ENCODE results near the gene COPG2.
A peak's percentile ranks its signal among the peaks of the same experiment; 100 is the strongest.
"Not testable (repeated sequence)": the region's sequence is repeated elsewhere in the genome, so short reads cannot be mapped to it uniquely, and the experiment has no call there.

Gene COPG2

GRCh38 chr7:130695840-130696239 lies 27.3 kb upstream of the COPG2 start:
- Histone ChIP-seq H3K4me1 (ENCODE audit: insufficient read depth, poor library complexity, severe bottlenecking) (no peaks in the 10 kb centered on the region), H3K9me3 (ENCODE audit: severe bottlenecking) (peaks cover 4% of the 10 kb centered on the region), H3K36me3 (ENCODE audit: low read depth) (no peaks in the 10 kb centered on the region), H3K27me3 (ENCODE audit: insufficient read depth, poor library complexity, severe bottlenecking) (no peaks in the 10 kb centered on the region), H3K27ac (ENCODE audit: poor library complexity, severe bottlenecking) (no peak overlapping the region), H3K4me3 (ENCODE audit: severe bottlenecking) (no peak overlapping the region)
- 0 out of 3 replicates have a peak, but pooled peaks have one; percentile 31 for ATAC-seq (ENCODE audit: low read depth)
- DNase-seq (ENCODE audit: low spot score): no peak
- peak; percentile 79 for TF ChIP-seq CTCF (IDR thresholded peaks at IDR 0.05; ENCODE audit: poor library complexity, severe bottlenecking)

- ATAC-seq (ENCODE audit: low read depth); DNase-seq (ENCODE audit: low spot score): not testable (repeated sequence)
Observed at GRCh38 chr7:130692396-130692795, 23.8 kb upstream of the COPG2 start.

GRCh38 chr7:130689683-130690082 lies 21.1 kb upstream of the COPG2 start:
- H3K27ac ChIP-seq (ENCODE audit: poor library complexity, severe bottlenecking): no peak overlapping the region
- no peak for DNase-seq (ENCODE audit: low spot score)
- H3K4me3 ChIP-seq (ENCODE audit: severe bottlenecking): no peak overlapping the region
- no peak for ATAC-seq (ENCODE audit: low read depth)
- no peaks in the 10 kb centered on the region for H3K36me3 ChIP-seq (ENCODE audit: low read depth)
- H3K9me3 ChIP-seq (ENCODE audit: severe bottlenecking): peaks cover 4% of the 10 kb centered on the region
- H3K27me3 ChIP-seq (ENCODE audit: insufficient read depth, poor library complexity, severe bottlenecking): no peaks in the 10 kb centered on the region
- no peaks in the 10 kb centered on the region for H3K4me1 ChIP-seq (ENCODE audit: insufficient read depth, poor library complexity, severe bottlenecking)
- no peak for TF ChIP-seq CTCF (IDR thresholded peaks at IDR 0.05; ENCODE audit: poor library complexity, severe bottlenecking)

More at GRCh38 chr7:130692396-130692795, 23.8 kb upstream of the COPG2 start:
- not testable (repeated sequence) for H3K36me3 ChIP-seq (ENCODE audit: low read depth); H3K27me3 ChIP-seq (ENCODE audit: insufficient read depth, poor library complexity, severe bottlenecking); H3K4me1 ChIP-seq (ENCODE audit: insufficient read depth, poor library complexity, severe bottlenecking); H3K4me3 ChIP-seq (ENCODE audit: severe bottlenecking); H3K27ac ChIP-seq (ENCODE audit: poor library complexity, severe bottlenecking); H3K9me3 ChIP-seq (ENCODE audit: severe bottlenecking)

GRCh38 chr7:130683026-130683425 lies 14.5 kb upstream of the COPG2 start:
- Histone ChIP-seq H3K4me1 (ENCODE audit: insufficient read depth, poor library complexity, severe bottlenecking) (no peaks in the 10 kb centered on the region), H3K9me3 (ENCODE audit: severe bottlenecking) (no peaks in the 10 kb centered on the region), H3K4me3 (ENCODE audit: severe bottlenecking) (no peak overlapping the region), H3K27ac (ENCODE audit: poor library complexity, severe bottlenecking) (no peak overlapping the region), H3K36me3 (ENCODE audit: low read depth) (no peaks in the 10 kb centered on the region), H3K27me3 (ENCODE audit: insufficient read depth, poor library complexity, severe bottlenecking) (no peaks in the 10 kb centered on the region)
- no peak for TF ChIP-seq CTCF (IDR thresholded peaks at IDR 0.05; ENCODE audit: poor library complexity, severe bottlenecking)
- DNase-seq (ENCODE audit: low spot score): no peak
- ATAC-seq (ENCODE audit: low read depth): no peak

GRCh38 chr7:130674456-130674855 lies 5.9 kb upstream of the COPG2 start:
- H3K9me3 ChIP-seq (ENCODE audit: severe bottlenecking): no peaks in the 10 kb centered on the region
- ATAC-seq (ENCODE audit: low read depth): no peak

More at GRCh38 chr7:130674456-130674855, 5.9 kb upstream of the COPG2 start:
- Histone ChIP-seq H3K27ac (ENCODE audit: poor library complexity, severe bottlenecking) (no peak overlapping the region), H3K4me1 (ENCODE audit: insufficient read depth, poor library complexity, severe bottlenecking) (no peaks in the 10 kb centered on the region), H3K27me3 (ENCODE audit: insufficient read depth, poor library complexity, severe bottlenecking) (no peaks in the 10 kb centered on the region), H3K36me3 (ENCODE audit: low read depth) (no peaks in the 10 kb centered on the region), H3K4me3 (ENCODE audit: severe bottlenecking) (no peak overlapping the region)
- no peak for DNase-seq (ENCODE audit: low spot score)
- TF ChIP-seq CTCF (IDR thresholded peaks at IDR 0.05; ENCODE audit: poor library complexity, severe bottlenecking): no peak

All from RWPE2 (cell line).